ENCODE results near the gene RASEF. TPM values are rescaled to one million over a fixed set of nuclear protein-coding genes. Genes with fewer than 3 reads are reported as not detected.

The RASEF gene
- total and polyA plus RNA-seq, 9 donors: 0.07 to 15.9 (median 1.0) TPM

DNA sequence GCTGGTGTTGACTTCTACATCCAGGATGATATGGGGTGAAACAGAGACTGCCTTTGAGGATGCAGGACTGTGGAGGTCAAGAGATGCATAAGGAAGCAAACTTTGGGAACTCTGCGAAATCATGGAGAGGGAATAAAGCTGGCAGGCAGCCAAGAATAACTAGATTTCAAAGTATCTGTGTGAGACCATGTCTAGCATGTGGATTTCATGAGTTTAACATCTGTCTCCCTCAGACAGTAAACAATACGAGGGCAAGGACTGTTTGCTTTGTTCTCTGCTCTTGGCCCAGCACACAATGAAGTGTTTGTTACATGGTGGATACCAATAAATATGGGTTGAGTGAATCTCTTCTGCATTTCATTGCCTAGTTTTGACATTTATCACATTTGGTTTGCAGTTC lies 71.3 kb downstream of the RASEF start:
- no peak overlapping the region for H3K4me3 ChIP-seq
- no peaks in the 10 kb centered on the region for H3K9me3 ChIP-seq
- H3K27ac ChIP-seq: no peak overlapping the region
- H3K27me3 ChIP-seq: no peaks in the 10 kb centered on the region
- H3K36me3 ChIP-seq: no peaks in the 10 kb centered on the region
- WGBS, 3 donors: 28 to 43% (median 38%) methylated on average over 2 of the region's 2 CpGs
- DNase-seq: no peak
- intact Hi-C loops (cut with DNase I): no loop called here
- TF ChIP-seq EP300 (IDR thresholded peaks at IDR 0.05): no peak
- TF ChIP-seq, protein P1, sequence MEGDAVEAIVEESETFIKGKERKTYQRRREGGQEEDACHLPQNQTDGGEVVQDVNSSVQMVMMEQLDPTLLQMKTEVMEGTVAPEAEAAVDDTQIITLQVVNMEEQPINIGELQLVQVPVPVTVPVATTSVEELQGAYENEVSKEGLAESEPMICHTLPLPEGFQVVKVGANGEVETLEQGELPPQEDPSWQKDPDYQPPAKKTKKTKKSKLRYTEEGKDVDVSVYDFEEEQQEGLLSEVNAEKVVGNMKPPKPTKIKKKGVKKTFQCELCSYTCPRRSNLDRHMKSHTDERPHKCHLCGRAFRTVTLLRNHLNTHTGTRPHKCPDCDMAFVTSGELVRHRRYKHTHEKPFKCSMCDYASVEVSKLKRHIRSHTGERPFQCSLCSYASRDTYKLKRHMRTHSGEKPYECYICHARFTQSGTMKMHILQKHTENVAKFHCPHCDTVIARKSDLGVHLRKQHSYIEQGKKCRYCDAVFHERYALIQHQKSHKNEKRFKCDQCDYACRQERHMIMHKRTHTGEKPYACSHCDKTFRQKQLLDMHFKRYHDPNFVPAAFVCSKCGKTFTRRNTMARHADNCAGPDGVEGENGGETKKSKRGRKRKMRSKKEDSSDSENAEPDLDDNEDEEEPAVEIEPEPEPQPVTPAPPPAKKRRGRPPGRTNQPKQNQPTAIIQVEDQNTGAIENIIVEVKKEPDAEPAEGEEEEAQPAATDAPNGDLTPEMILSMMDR (IDR thresholded peaks at IDR 0.05): no peak
- no peak for TF ChIP-seq POLR2A (IDR thresholded peaks at IDR 0.05)
- peaks cover 2% of the 10 kb centered on the region for H3K4me1 ChIP-seq (ENCODE audit: insufficient read depth)

DNA sequence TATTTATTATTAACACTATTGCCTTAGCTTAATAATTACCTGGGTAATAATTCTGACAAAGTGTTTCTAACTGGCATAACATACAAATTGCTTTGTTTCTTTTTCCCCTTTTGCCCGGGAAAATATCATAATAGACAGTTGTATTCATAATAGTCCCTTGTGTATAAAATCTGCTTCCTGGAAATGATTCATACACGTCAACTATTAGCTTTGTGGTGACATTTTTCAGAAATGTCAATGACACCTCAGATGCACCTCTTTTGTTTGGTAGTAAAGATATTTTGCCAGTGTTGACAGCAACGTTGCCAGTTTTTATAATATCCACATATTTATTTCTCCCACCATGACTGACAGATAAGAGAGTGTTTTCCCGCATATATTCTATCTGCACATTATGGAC lies 73.0 kb downstream of the RASEF start:
- TF ChIP-seq POLR2A (IDR thresholded peaks at IDR 0.05) (no peak), EP300 (IDR thresholded peaks at IDR 0.05) (no peak)
- TF ChIP-seq, protein P1 (IDR thresholded peaks at IDR 0.05): no peak
- 57 to 81% (median 61%) methylated on average over 4 of the region's 4 CpGs for WGBS, 3 donors
- intact Hi-C loops (cut with DNase I): no loop called here

DNA sequence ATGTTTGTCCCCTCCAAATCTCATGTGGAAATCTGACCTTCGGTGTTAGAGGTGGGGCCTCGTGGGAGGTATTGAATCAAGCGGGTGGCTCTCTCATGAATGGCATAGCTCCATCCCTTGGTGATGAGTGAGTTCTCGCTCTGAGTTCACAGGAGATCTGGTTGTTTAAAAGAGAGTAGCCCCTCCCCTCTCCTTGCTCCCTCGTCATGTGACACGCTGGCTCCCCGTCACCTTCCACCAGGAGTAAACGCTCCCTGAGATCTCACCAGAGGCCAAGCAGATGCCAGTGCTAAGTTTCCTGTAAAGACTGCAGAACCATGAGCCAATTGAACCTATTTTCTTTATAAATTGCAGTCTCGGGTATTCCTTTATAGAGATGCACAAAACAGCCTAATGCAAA lies 74.5 kb downstream of the RASEF start:
- peaks cover 2% of the 10 kb centered on the region for H3K4me1 ChIP-seq (ENCODE audit: insufficient read depth)
- DNase-seq: no peak
- intact Hi-C loops (cut with DNase I): no loop called here

More for the DNA sequence above, 73.0 kb downstream of the RASEF start:
- no peaks in the 10 kb centered on the region for H3K9me3 ChIP-seq
- no peak for DNase-seq
- H3K27me3 ChIP-seq: no peaks in the 10 kb centered on the region
- no peak overlapping the region for H3K4me3 ChIP-seq
- no peak overlapping the region for H3K27ac ChIP-seq
- peaks cover 2% of the 10 kb centered on the region for H3K4me1 ChIP-seq (ENCODE audit: insufficient read depth)
- H3K36me3 ChIP-seq: no peaks in the 10 kb centered on the region

DNA sequence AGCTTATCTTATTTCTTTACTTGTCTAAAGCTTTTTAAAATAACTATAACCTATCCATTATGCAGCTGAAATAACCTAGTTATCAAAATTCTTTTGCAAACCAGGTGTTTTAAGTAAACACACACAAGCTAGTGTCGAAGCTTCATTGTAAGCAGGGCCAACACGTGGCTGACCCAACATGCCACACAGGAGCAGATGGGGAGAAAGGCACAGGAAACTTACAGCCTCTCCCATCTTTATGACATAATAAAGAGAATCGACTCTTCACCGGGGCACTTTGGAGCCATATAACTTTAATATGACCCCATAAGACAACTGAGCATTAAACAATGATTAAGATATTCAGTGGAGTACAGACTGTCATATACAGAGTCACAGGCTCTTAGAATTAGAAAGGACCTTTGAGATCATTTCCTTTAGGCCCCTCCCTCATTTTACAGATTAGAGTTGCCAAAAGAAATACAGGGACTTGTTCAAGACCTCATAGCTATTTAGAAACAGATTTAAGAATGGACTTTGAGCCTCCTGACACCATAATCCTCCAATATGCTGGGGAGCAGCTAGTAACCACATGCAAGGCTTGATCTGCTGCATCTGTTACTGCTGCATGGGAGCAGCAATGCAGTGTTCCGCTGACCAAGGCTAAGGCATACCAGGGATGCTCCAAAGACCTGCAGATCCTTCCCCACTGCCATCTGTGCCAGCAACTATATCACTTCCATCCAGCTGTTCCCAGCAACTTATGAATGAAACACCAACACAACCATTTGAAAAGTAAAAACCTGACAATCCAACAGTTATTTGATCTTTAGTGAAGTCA lies 75.4 kb downstream of the RASEF start:
- Histone ChIP-seq H3K4me1 (ENCODE audit: insufficient read depth) (peaks cover 2% of the 10 kb centered on the region), H3K36me3 (no peaks in the 10 kb centered on the region), H3K27ac (no peak overlapping the region), H3K9me3 (no peaks in the 10 kb centered on the region), H3K4me3 (no peak overlapping the region), H3K27me3 (no peaks in the 10 kb centered on the region)
- 29 to 54% (median 32%) methylated on average over 5 of the region's 5 CpGs for WGBS, 3 donors
- no peak for DNase-seq
- intact Hi-C loops (cut with DNase I): no loop called here
- TF ChIP-seq, protein P1 (IDR thresholded peaks at IDR 0.05): no peak
- no peak for TF ChIP-seq EP300 (IDR thresholded peaks at IDR 0.05)
- TF ChIP-seq POLR2A (IDR thresholded peaks at IDR 0.05): no peak

More for the DNA sequence above, 74.5 kb downstream of the RASEF start:
- H3K27me3 ChIP-seq: no peaks in the 10 kb centered on the region
- TF ChIP-seq, protein P1 (IDR thresholded peaks at IDR 0.05): no peak
- no peak for TF ChIP-seq POLR2A (IDR thresholded peaks at IDR 0.05)
- no peak for TF ChIP-seq EP300 (IDR thresholded peaks at IDR 0.05)
- no peaks in the 10 kb centered on the region for H3K9me3 ChIP-seq
- 43 to 62% (median 49%) methylated on average over 9 of the region's 9 CpGs for WGBS, 3 donors
- no peak overlapping the region for H3K4me3 ChIP-seq
- no peaks in the 10 kb centered on the region for H3K36me3 ChIP-seq
- no peak overlapping the region for H3K27ac ChIP-seq
